GM12878 (cell line): ENCODE results near the gene ATP6V0C. TPM values are rescaled to one million over a fixed set of nuclear protein-coding genes. Genes with fewer than 3 reads are reported as not detected.

Experiments
- ATAC-seq: fragments of 200-7000 bp; cut with Tn5 transposase; 3 replicates; pipeline ENCODE4 v1.9.1; 2020; ENCODE audit warnings: mild to moderate bottlenecking, moderate library complexity
- BruUV-seq: library from RNA; stranded (reverse); fragments of 400-500 nt; replicated peaks from 2 replicates; lab custom pipeline; 2021; lab: Mats Ljungman, UMichigan
- CTCF ChIA-PET: fragments of 300-600 bp; sonication (Branson Sonifier 250); formaldehyde crosslinking; extraction: SDS; loops from one replicate; lab custom pipeline; 2021; ENCODE audit warnings: inconsistent platforms; lab: Yijun Ruan, JAX
- POLR2A ChIA-PET: fragments of 350-600 bp; formaldehyde crosslinking; extraction: SDS; loops from one replicate; lab custom pipeline; 2021; ENCODE audit warnings: inconsistent platforms; lab: Charles Lee
- RAD21 ChIA-PET: fragments of 300-600 bp; sonication (Branson Sonifier 250); formaldehyde crosslinking; loops from one replicate; lab custom pipeline; 2023; ENCODE audit warnings: antibody characterized with exemption; ENCODE audit not compliant: unreplicated experiment; lab: Charles Lee
- SMC1A ChIA-PET: fragments of 300-600 bp; sonication (Branson Sonifier 250); formaldehyde crosslinking; loops from one replicate; lab custom pipeline; 2023; ENCODE audit not compliant: unreplicated experiment, uncharacterized antibody; lab: Charles Lee
- DNase-seq: peaks from one replicate; pipeline ENCODE4 v3.0.0-alpha.2; 2011; ENCODE audit warnings: low read depth, low spot score
- FAIRE-seq: peaks from 3 replicates; lab custom pipeline; 2011; peaks lifted over from hg19 to GRCh38; lab: Jason Lieb, UNC
- H2AFZ ChIP-seq: 2 replicates; pipeline ENCODE4 v1.6.0; 2011; ENCODE audit warnings: low read depth, low read length, control low read depth; ENCODE audit not compliant: control insufficient read depth
- H3K27ac ChIP-seq: 2 replicates; pipeline ENCODE4 v1.5.1; 2011; ENCODE audit warnings: control low read depth; ENCODE audit not compliant: control insufficient read depth, insufficient read depth
- H3K27me3 ChIP-seq, 2 experiments: replicated peaks in 1 of 2; 2 replicates each; pipeline versions ENCODE4 v1.6.0 to v1.6.1; 2011; ENCODE audit warnings: low read length in 1 of 2; ENCODE audit not compliant: control insufficient read depth in 2 of 2, insufficient read depth in 2 of 2
- H3K36me3 ChIP-seq, 2 experiments: 2 replicates each; pipeline ENCODE4 v1.5.1; 2011; ENCODE audit warnings: low read length in 1 of 2; ENCODE audit not compliant: control insufficient read depth in 2 of 2, insufficient read depth in 2 of 2
- H3K4me1 ChIP-seq: 2 replicates; pipeline ENCODE4 v1.6.1; 2011; ENCODE audit warnings: mild to moderate bottlenecking, low read length, moderate library complexity, mixed read lengths; ENCODE audit not compliant: control insufficient read depth, insufficient read depth
- H3K4me2 ChIP-seq: 2 replicates; pipeline ENCODE4 v1.6.0; 2011; ENCODE audit warnings: control low read depth; ENCODE audit not compliant: control insufficient read depth, insufficient read depth
- H3K4me3 ChIP-seq: fragments of 200-600 bp; sonication (generic); 2 replicates; pipeline ENCODE4 v1.5.1; 2016
- H3K79me2 ChIP-seq: 2 replicates; pipeline ENCODE4 v1.6.0; 2011; ENCODE audit warnings: low read length; ENCODE audit not compliant: control insufficient read depth, insufficient read depth
- H3K9ac ChIP-seq: 2 replicates; pipeline ENCODE4 v1.8.0; 2011; ENCODE audit warnings: low read length, control low read depth, mixed read lengths; ENCODE audit not compliant: control insufficient read depth, insufficient read depth
- H3K9me3 ChIP-seq: replicated peaks from 3 replicates; pipeline ENCODE4 v1.5.1; 2011; ENCODE audit warnings: mild to moderate bottlenecking, low read length; ENCODE audit not compliant: control insufficient read depth, insufficient read depth
- H4K20me1 ChIP-seq: 2 replicates; pipeline ENCODE4 v1.6.0; 2011; ENCODE audit not compliant: control insufficient read depth, insufficient read depth
- BHLHE40 ChIP-seq, 2 experiments: fragments of 450-650 bp in 1 of 2; IDR thresholded peaks; 2 replicates each; pipeline ENCODE4 v1.6.1; 2011 to 2017; ENCODE audit warnings: low read depth in 2 of 2, borderline replicate concordance in 1 of 2, improper control_type of control experiment in 1 of 2, low read length in 1 of 2, mild to moderate bottlenecking in 1 of 2
- CBX3 ChIP-seq: fragments of 200-600 bp; sonication (generic); IDR thresholded peaks from 2 replicates; pipeline ENCODE4 v1.6.1; 2016; ENCODE audit warnings: low read depth, borderline replicate concordance
- CBX5 ChIP-seq: sonication (generic); IDR thresholded peaks from 2 replicates; pipeline ENCODE4 v1.6.1; 2016; ENCODE audit warnings: low read depth, moderate library complexity, mild to moderate bottlenecking, inconsistent platforms
- ESRRA ChIP-seq: IDR thresholded peaks from 2 replicates; pipeline ENCODE4 v1.6.1; 2012; ENCODE audit warnings: mild to moderate bottlenecking, low read length, improper control_type of control experiment
- IKZF1 ChIP-seq: fragments of 450-650 bp; conservative IDR thresholded peaks from 2 replicates; pipeline ENCODE4 v1.6.1; 2017; ENCODE audit warnings: antibody characterized with exemption, mild to moderate bottlenecking
- IRF4 ChIP-seq: IDR thresholded peaks from 2 replicates; pipeline ENCODE4 v1.6.1; 2011; ENCODE audit warnings: low read depth, low read length
- IRF5 ChIP-seq: fragments of 450-650 bp; IDR thresholded peaks from 2 replicates; pipeline ENCODE4 v1.6.1; 2017; ENCODE audit warnings: borderline replicate concordance
- KDM1A ChIP-seq: fragments of 200-600 bp; sonication (generic); IDR thresholded peaks from 2 replicates; pipeline ENCODE4 v1.6.1; 2016; ENCODE audit warnings: borderline replicate concordance
- NFIC ChIP-seq: IDR thresholded peaks from 2 replicates; pipeline ENCODE4 v1.6.1; 2012; ENCODE audit warnings: low read depth, mild to moderate bottlenecking, inconsistent platforms, low read length, moderate library complexity
- NFYB ChIP-seq: IDR thresholded peaks from 2 replicates; pipeline ENCODE4 v1.6.1; 2011; ENCODE audit warnings: low read depth, mild to moderate bottlenecking, low read length, improper control_type of control experiment, moderate library complexity; ENCODE audit not compliant: insufficient read depth
- RELA ChIP-seq: fragments of 450-650 bp; IDR thresholded peaks from 2 replicates; pipeline ENCODE4 v1.8.0; 2014; ENCODE audit warnings: borderline replicate concordance; ENCODE audit not compliant: partially characterized antibody
- SIN3A ChIP-seq: IDR thresholded peaks from 2 replicates; pipeline ENCODE4 v1.6.1; 2012; ENCODE audit warnings: low read depth, low read length, improper control_type of control experiment
- SP1 ChIP-seq: IDR thresholded peaks from one replicate; pipeline ENCODE4 v1.6.1; 2011; ENCODE audit warnings: low read depth, low read length
- SUZ12 ChIP-seq: fragments of 200-600 bp; sonication (generic); IDR thresholded peaks from one replicate; pipeline ENCODE4 v1.6.1; 2018; ENCODE audit warnings: antibody characterized with exemption, mild to moderate bottlenecking; ENCODE audit not compliant: unreplicated experiment
- TAF1 ChIP-seq: IDR thresholded peaks from 2 replicates; pipeline ENCODE4 v1.6.1; 2011; ENCODE audit warnings: mild to moderate bottlenecking, low read depth, low read length, borderline replicate concordance
- WRNIP1 ChIP-seq: IDR thresholded peaks from 2 replicates; pipeline ENCODE4 v1.6.1; 2011; ENCODE audit warnings: low read depth, low read length, improper control_type of control experiment, borderline replicate concordance
- YY1 ChIP-seq: IDR thresholded peaks from 2 replicates; pipeline ENCODE4 v1.6.1; 2011; ENCODE audit warnings: low read depth, mild to moderate bottlenecking, low read length
- ZNF687 ChIP-seq: fragments of 450-650 bp; IDR thresholded peaks from 2 replicates; pipeline ENCODE4 v1.6.1; 2017; ENCODE audit warnings: mild to moderate bottlenecking, moderate library complexity
- ZSCAN29 ChIP-seq: fragments of 450-650 bp; IDR thresholded peaks from 2 replicates; pipeline ENCODE4 v1.6.1; 2017; ENCODE audit warnings: mild to moderate bottlenecking, moderate library complexity
- WGBS: methylation state at CpG from one replicate; pipeline ENCODE4 v1.1.6; 2016; ENCODE audit warnings: low lambda C conversion rate; ENCODE audit not compliant: insufficient replicate concordance, insufficient coverage; ENCODE audit errors: missing lambda C conversion rate; 5-methylcytosine and 5-hydroxymethylcytosine counted together
- in situ Hi-C: fragments of 300-500 bp; cut with MboI; formaldehyde crosslinking; loops from 9 replicates; pipeline ENCODE4 v1.14.3; 2018; ENCODE audit warnings: mixed read lengths
- intact Hi-C: fragments of 100-400 bp; cut with micrococcal nuclease; formaldehyde crosslinking; loops from one replicate; pipeline ENCODE4 v1.14.2; 2022; ENCODE audit not compliant: unreplicated experiment
- polyA plus RNA-seq, 11 experiments: library from polyadenylated mRNA; depleted of rRNA in 4 of 11; unstranded in 6 of 11; stranded (reverse) in 5 of 11; fragments of >200 nt; fragmentation: Nextera tagmentation in 4 of 11; fragmentation: Illumina TruSeq in 1 of 11; extraction: Ambion mirVana in 4 of 11; extraction: Trizol in 1 of 11; gene quantifications; 1 replicate in 1 of 11; 2 replicates in 10 of 11; pipeline versions ENCODE4 v1.2.1 to v1.2.3, GENCODE V29; 2011 to 2016; ENCODE audit warnings: inconsistent platforms in 2 of 11, missing spikeins in 2 of 11, low read depth in 1 of 11
- total RNA-seq, 4 experiments: library from RNA; depleted of rRNA in 3 of 4; stranded (reverse); fragments of >200 nt in 3 of 4; fragmentation: Illumina TruSeq in 1 of 4; extraction: Trizol in 1 of 4; gene quantifications; 2 replicates each; pipeline versions ENCODE4 v1.2.1 to v1.2.3, GENCODE V29; 2013 to 2021

ATP6V0C gene
- total and polyA plus RNA-seq, 10 of the 15 experiments (the other 5 are each of a cell fraction or from before 2014, with no cell fraction given): 2.4 to 135 (median 18.4) TPM

- peaks cover 20% of the 10 kb centered on the region for H3K4me1 ChIP-seq
- ChIA-PET POLR2A (interaction anchor here (0.6 to 1.4 kb wide), 3 partner anchors 12 to 136 kb away, joined by 3 to 5 read pairs (median 3); partner anchors contain the start of genes CCNF and TEDC2), RAD21 (interaction anchor here (2.2 to 3.5 kb wide), 2 partner anchors 15 to 42 kb away, joined by 6 to 17 read pairs; no protein-coding TSS in a partner anchor), SMC1A (no interaction called here), CTCF (no interaction called here)
- in situ Hi-C loops: no loop called here
- intact Hi-C loops: no loop called here
- FAIRE-seq (no peak), ATAC-seq (no peak), DNase-seq (no peak)
- H3K36me3 ChIP-seq: no peaks in the 10 kb centered on the region
- 47% methylated on average over 57 of the region's 61 CpGs for WGBS
- H3K27me3 ChIP-seq: peaks cover 0 to 2% of the 10 kb centered on the region in 2 experiments; a peak in 1 of 4 replicates
- H3K9ac ChIP-seq: no peak overlapping the region
- no peak overlapping the region for H3K27ac ChIP-seq
- BruUV-seq: no TSS peak
- H3K4me3 ChIP-seq: no peak overlapping the region
- H3K4me2 ChIP-seq: peak overlapping the region; percentile 42
- no peaks in the 10 kb centered on the region for H3K9me3 ChIP-seq
- H3K79me2 ChIP-seq: no peaks in the 10 kb centered on the region
- H4K20me1 ChIP-seq: no peaks in the 10 kb centered on the region
- H2AFZ ChIP-seq: no peak overlapping the region
- TF ChIP-seq SUZ12 (no peak), WRNIP1 (no peak), ZNF687 (0 out of 2 replicates have a peak, but pooled peaks have one; percentile 20), ZSCAN29 (no peak), CBX5 (no peak), YY1 (no peak), IRF4 (no peak), IRF5 (no peak), SP1 (no peak), CBX3 (no peak), ESRRA (no peak), RELA (no peak), NFIC (no peak), KDM1A (no peak), IKZF1 (0 out of 2 replicates have a peak, but pooled peaks have one; percentile 41), NFYB (no peak), SIN3A (no peak), BHLHE40 (IDR thresholded peaks at IDR 0.05; ENCODE audit: borderline replicate concordance in 1 of 2, low read depth in 2 of 2, low read length in 1 of 2) (peak in 1 of 2 experiments; percentile 88; a peak in 2 of 4 replicates), TAF1 (no peak)
Measured at GRCh38 chr16:2471653-2472487, 41.9 kb upstream of the ATP6V0C start.
